K562 (cell line): ENCODE results near the gene LRRC71. TPM values are rescaled to one million over a fixed set of nuclear protein-coding genes. Genes with fewer than 3 reads are reported as not detected.

Experiments used
- ATAC-seq: fragments of 200-7000 bp; cut with Tn5 transposase; 3 replicates; pipeline ENCODE4 v1.9.1; 2020; ENCODE audit warnings: moderate library complexity
- BruUV-seq: library from RNA; stranded (reverse); fragments of 400-500 nt; replicated peaks from 2 replicates; lab custom pipeline; 2021; lab: Mats Ljungman, UMichigan
- CTCF ChIA-PET: fragments of 300-600 bp; formaldehyde crosslinking; extraction: SDS; loops from one replicate; lab custom pipeline; 2021; ENCODE audit warnings: low intra/inter-chr PET ratio; lab: Yijun Ruan, JAX
- POLR2A ChIA-PET: fragments of 300-600, 350-650 bp; sonication (Branson Sonifier 250); formaldehyde crosslinking; extraction: SDS; loops from one replicate; lab custom pipeline; 2021; ENCODE audit warnings: antibody characterized with exemption, inconsistent platforms; lab: Yijun Ruan, JAX
- DNase-seq, 4 experiments: peaks; one replicate each; pipeline versions ENCODE4 v3.0.0 to v3.0.0-alpha.2; 2011 to 2018; ENCODE audit warnings: low spot score in 3 of 4, mixed read lengths in 3 of 4; ENCODE audit errors: extremely low read depth in 1 of 4
- FAIRE-seq: peaks from 2 replicates; lab custom pipeline; 2011; peaks lifted over from hg19 to GRCh38; lab: Jason Lieb, UNC
- H2AFZ ChIP-seq: 2 replicates; pipeline ENCODE4 v1.6.0; 2011; ENCODE audit warnings: low read depth, low read length, control low read depth, inconsistent platforms
- H3K27ac ChIP-seq: fragments of 200-600 bp; 3 replicates; pipeline ENCODE4 v1.8.0; 2011; ENCODE audit warnings: low read depth, mild to moderate bottlenecking, control low read depth, inconsistent platforms, low read length, moderate library complexity, mixed read lengths; ENCODE audit errors: extremely low read depth
- H3K27me3 ChIP-seq, 2 experiments: fragments of 300-600 bp in 1 of 2; 2 replicates in 1 of 2; 3 replicates in 1 of 2; pipeline versions ENCODE4 v1.6.0 to v1.8.0; 2011; ENCODE audit warnings: inconsistent platforms in 2 of 2, low read length in 2 of 2, mild to moderate bottlenecking in 1 of 2, mixed read lengths in 1 of 2, moderate library complexity in 1 of 2; ENCODE audit not compliant: control insufficient read depth in 2 of 2, insufficient read depth in 2 of 2
- H3K36me3 ChIP-seq: fragments of 300-600 bp; 3 replicates; pipeline ENCODE4 v1.8.0; 2011; ENCODE audit warnings: mild to moderate bottlenecking, low read length, inconsistent platforms; ENCODE audit not compliant: control insufficient read depth, insufficient read depth
- H3K4me1 ChIP-seq, 2 experiments: fragments of 200-600 bp in 1 of 2; replicated peaks in 1 of 2; 2 replicates in 1 of 2; 3 replicates in 1 of 2; pipeline versions ENCODE4 v1.5.1 to v1.8.0; 2011; ENCODE audit warnings: inconsistent platforms in 2 of 2, low read length in 2 of 2, mild to moderate bottlenecking in 1 of 2, mixed read lengths in 1 of 2, moderate library complexity in 1 of 2; ENCODE audit not compliant: control insufficient read depth in 2 of 2, insufficient read depth in 2 of 2
- H3K4me2 ChIP-seq: 2 replicates; pipeline ENCODE4 v1.6.1; 2011; ENCODE audit warnings: low read length, control low read depth, inconsistent platforms, mixed read lengths; ENCODE audit not compliant: insufficient read depth
- H3K4me3 ChIP-seq: fragments of 200-600 bp; sonication (generic), shearing (Covaris generic); 2 replicates; pipeline ENCODE4 v1.5.1; 2016; ENCODE audit warnings: control low read depth, inconsistent platforms
- H3K79me2 ChIP-seq: fragments of 200-600 bp; 3 replicates; pipeline ENCODE4 v1.8.0; 2011; ENCODE audit warnings: low read length, inconsistent platforms; ENCODE audit not compliant: control insufficient read depth, insufficient read depth
- H3K9ac ChIP-seq, 2 experiments: 2 replicates each; pipeline versions ENCODE4 v1.6.0 to v1.6.1; 2011; ENCODE audit warnings: low read depth in 2 of 2, low read length in 2 of 2, control low read depth in 1 of 2, inconsistent platforms in 1 of 2, mild to moderate bottlenecking in 1 of 2, mixed read lengths in 1 of 2; ENCODE audit not compliant: insufficient read depth in 1 of 2
- H3K9me1 ChIP-seq: one replicate; pipeline ENCODE4 v1.6.0; 2011; ENCODE audit warnings: inconsistent platforms, mild to moderate bottlenecking, low read length, moderate library complexity; ENCODE audit not compliant: control insufficient read depth, insufficient read depth
- H3K9me3 ChIP-seq: replicated peaks from 2 replicates; pipeline ENCODE4 v1.5.1; 2011; ENCODE audit warnings: low read depth, low read length, inconsistent platforms; ENCODE audit not compliant: control insufficient read depth, insufficient read depth
- H4K20me1 ChIP-seq: replicated peaks from 2 replicates; pipeline ENCODE4 v1.6.1; 2011; ENCODE audit warnings: low read length, inconsistent platforms, mixed read lengths; ENCODE audit not compliant: control insufficient read depth, insufficient read depth
- BRD4 ChIP-seq: fragments of 200-600 bp; sonication (generic); IDR thresholded peaks from 2 replicates; pipeline ENCODE4 v1.6.1; 2017; ENCODE audit warnings: inconsistent platforms
- CBX5 ChIP-seq: IDR thresholded peaks from 2 replicates; pipeline ENCODE4 v1.6.1; 2014; ENCODE audit warnings: low read depth, borderline replicate concordance
- CC2D1A ChIP-seq: fragments of 450-650 bp; IDR thresholded peaks from 2 replicates; pipeline ENCODE4 v1.6.1; 2017; ENCODE audit warnings: mild to moderate bottlenecking
- ESRRB ChIP-seq: fragments of 250-450 bp; sonication (Bioruptor Pico); IDR thresholded peaks from 2 replicates; pipeline ENCODE4 v1.5.0; 2020; ENCODE audit warnings: mild to moderate bottlenecking, moderate library complexity, borderline replicate concordance
- FUS ChIP-seq: fragments of 200-400 bp; formaldehyde crosslinking; optimal IDR thresholded peaks from 2 replicates; pipeline ENCODE3; 2017; ENCODE audit warnings: low read depth, low read length
- GTF2A2 ChIP-seq: IDR thresholded peaks from 2 replicates; pipeline ENCODE4 v1.6.1; 2016; ENCODE audit warnings: mild to moderate bottlenecking, missing genetic modification characterization, missing compliant biosample characterization
- HDGF ChIP-seq: fragments of 450-650 bp; IDR thresholded peaks from 2 replicates; pipeline ENCODE4 v1.6.1; 2016
- HMG20B ChIP-seq: fragments of 250-450 bp; sonication (Bioruptor Pico); IDR thresholded peaks from 2 replicates; pipeline ENCODE4 v1.5.0; 2021; ENCODE audit warnings: mild to moderate bottlenecking
- MXI1 ChIP-seq: IDR thresholded peaks from 2 replicates; pipeline ENCODE4 v1.6.1; 2011; ENCODE audit warnings: low read depth, mild to moderate bottlenecking, improper control_type of control experiment, low read length
- PYGO2 ChIP-seq: fragments of 450-650 bp; IDR thresholded peaks from 2 replicates; pipeline ENCODE4 v1.6.1; 2016; ENCODE audit warnings: mild to moderate bottlenecking, missing genetic modification characterization, moderate library complexity, missing compliant biosample characterization
- RBFOX2 ChIP-seq: fragments of 200-400 bp; formaldehyde crosslinking; IDR thresholded peaks from 2 replicates; pipeline ENCODE4 v1.6.1; 2017; ENCODE audit warnings: low read depth, mild to moderate bottlenecking, low read length, moderate library complexity
- STAT5B ChIP-seq: fragments of 250-450 bp; sonication (Bioruptor Pico); IDR thresholded peaks from 2 replicates; pipeline ENCODE4 v1.8.0; 2021; ENCODE audit warnings: mild to moderate bottlenecking, inconsistent platforms
- ZNF146 ChIP-seq: IDR thresholded peaks from one replicate; pipeline ENCODE4 v1.6.1; 2018; ENCODE audit warnings: missing compliant biosample characterization; ENCODE audit not compliant: unreplicated experiment
- ZNF445 ChIP-seq: fragments of 250-450 bp; sonication (Bioruptor Pico); IDR thresholded peaks from 2 replicates; pipeline ENCODE4 v1.4.0; 2020; ENCODE audit warnings: low read depth, mild to moderate bottlenecking, moderate library complexity
- ZNF740 ChIP-seq, 3 experiments: fragments of 200-800 bp in 1 of 3; sonication (Bioruptor generic) in 1 of 3; sonication (generic) in 1 of 3; formaldehyde crosslinking in 1 of 3; IDR thresholded peaks; 2 replicates each; pipeline versions ENCODE4 v1.6.1 to v1.8.0; 2016 to 2022; ENCODE audit warnings: mild to moderate bottlenecking in 2 of 3, missing compliant biosample characterization in 2 of 3, missing genetic modification characterization in 2 of 3, missing genetic modification reagents in 1 of 3
- ZNF77 ChIP-seq: fragments of 250-450 bp; sonication (Bioruptor Pico); IDR thresholded peaks from 2 replicates; pipeline ENCODE4 v1.5.0; 2020
- WGBS: fragments of 100-300 bp; shearing (Covaris generic); methylation state at CpG from one replicate; pipeline ENCODE4 v1.1.6; 2016; ENCODE audit warnings: low coverage, mixed read lengths; ENCODE audit not compliant: insufficient coverage; ENCODE audit errors: missing lambda C conversion rate; 5-methylcytosine and 5-hydroxymethylcytosine counted together
- in situ Hi-C: fragments of 300-500 bp; cut with MboI; formaldehyde crosslinking; loops from 4 replicates; pipeline ENCODE4 v1.15.0; 2018; ENCODE audit warnings: inconsistent platforms, mixed read lengths
- intact Hi-C: fragments of 100-400 bp; cut with micrococcal nuclease; formaldehyde crosslinking; loops from 2 replicates; pipeline ENCODE4 v1.14.2; 2022
- polyA plus RNA-seq, 8 experiments: library from polyadenylated mRNA; depleted of rRNA in 4 of 8; stranded (reverse) in 5 of 8; unstranded in 3 of 8; fragments of >200 nt; fragmentation: Nextera tagmentation in 2 of 8; fragmentation: Illumina TruSeq in 1 of 8; extraction: Ambion mirVana in 2 of 8; extraction: Trizol in 1 of 8; gene quantifications; 2 replicates each; pipeline versions ENCODE4 v1.2.1 to v1.2.3, GENCODE V29; 2011 to 2014; ENCODE audit warnings: inconsistent platforms in 1 of 8, missing spikeins in 1 of 8
- total RNA-seq, 7 experiments: library from RNA; depleted of rRNA in 6 of 7; stranded (reverse); fragments of >200 nt in 6 of 7; fragmentation: Illumina TruSeq in 2 of 7; extraction: Trizol in 2 of 7; gene quantifications; 2 replicates each; pipeline versions ENCODE4 v1.2.1 to v1.2.3, GENCODE V29; 2011 to 2021; ENCODE audit warnings: low replicate concordance in 1 of 7
- TF ChIP-seq, protein P1 (sequence below): conservative IDR thresholded peaks from 2 replicates; pipeline ENCODE4 v1.6.1; 2011; ENCODE audit warnings: low read depth, mild to moderate bottlenecking, low read length; ENCODE audit not compliant: control insufficient read depth
- TF ChIP-seq, protein P2 (sequence below): sonication (generic); formaldehyde crosslinking; IDR thresholded peaks from 2 replicates; pipeline ENCODE4 v1.8.0; 2022; ENCODE audit warnings: mild to moderate bottlenecking, low read depth, missing genetic modification reagents
- TF ChIP-seq, protein P3 (sequence below): fragments of 250-450 bp; sonication (Bioruptor Pico); IDR thresholded peaks from 2 replicates; pipeline ENCODE4 v1.4.0; 2020; ENCODE audit warnings: mild to moderate bottlenecking, moderate library complexity

Gene LRRC71
- total and polyA plus RNA-seq, 9 of the 15 experiments (the other 6 are each of a cell fraction or from before 2014, with no cell fraction given), result 0.06 to 1.2 (median 0.51) TPM; not detected in 1

- TF ChIP-seq MXI1 (no peak), ZNF146 (CRISPR knock-in tag) (no peak), ZNF740 (CRISPR knock-in tag; IDR thresholded peaks at IDR 0.05) (no peak), ZNF740 (tag; IDR thresholded peaks at IDR 0.05) (no peak)
- TF ChIP-seq, protein P1, sequence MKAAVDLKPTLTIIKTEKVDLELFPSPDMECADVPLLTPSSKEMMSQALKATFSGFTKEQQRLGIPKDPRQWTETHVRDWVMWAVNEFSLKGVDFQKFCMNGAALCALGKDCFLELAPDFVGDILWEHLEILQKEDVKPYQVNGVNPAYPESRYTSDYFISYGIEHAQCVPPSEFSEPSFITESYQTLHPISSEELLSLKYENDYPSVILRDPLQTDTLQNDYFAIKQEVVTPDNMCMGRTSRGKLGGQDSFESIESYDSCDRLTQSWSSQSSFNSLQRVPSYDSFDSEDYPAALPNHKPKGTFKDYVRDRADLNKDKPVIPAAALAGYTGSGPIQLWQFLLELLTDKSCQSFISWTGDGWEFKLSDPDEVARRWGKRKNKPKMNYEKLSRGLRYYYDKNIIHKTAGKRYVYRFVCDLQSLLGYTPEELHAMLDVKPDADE, result no peak
Measured at GRCh38 chr1:156951371-156951770, 30.9 kb downstream of the LRRC71 start (continued).

- no peaks in the 10 kb centered on the region for H3K27me3 ChIP-seq
- no peak overlapping the region for H3K9ac ChIP-seq
- H3K79me2 ChIP-seq, result no peaks in the 10 kb centered on the region
- intact Hi-C loops, result no loop called here
- no peak overlapping the region for H3K27ac ChIP-seq
- ATAC-seq (no peak), FAIRE-seq (no peak), DNase-seq (no peak)
- in situ Hi-C loops, result loop anchor here (10.0 kb wide), 1 partner anchor 201 kb away; no protein-coding TSS in a partner anchor
- POLR2A ChIA-PET, result interaction anchor here (0.6 to 0.7 kb wide), 2 partner anchors 197 to 1997 kb away, joined by 3 read pairs; no protein-coding TSS in a partner anchor
- peaks cover 57% of the 10 kb centered on the region; the same call in 2 of the 3 replicates for H3K36me3 ChIP-seq
- H4K20me1 ChIP-seq, result no peaks in the 10 kb centered on the region
- peaks cover 12 to 22% of the 10 kb centered on the region in 2 experiments for H3K4me1 ChIP-seq
- no peaks in the 10 kb centered on the region for H3K9me3 ChIP-seq
- no TSS peak for BruUV-seq
- no peak overlapping the region for H2AFZ ChIP-seq
- no peaks in the 10 kb centered on the region for H3K9me1 ChIP-seq
- CTCF ChIA-PET, result no interaction called here
- no peak overlapping the region for H3K4me2 ChIP-seq
- WGBS, result 73% methylated on average over 2 of the region's 2 CpGs
- H3K4me3 ChIP-seq, result no peak overlapping the region
- TF ChIP-seq CC2D1A, result no peak
- no peak for TF ChIP-seq ZNF77 (CRISPR knock-in tag)
- TF ChIP-seq, protein P2, sequence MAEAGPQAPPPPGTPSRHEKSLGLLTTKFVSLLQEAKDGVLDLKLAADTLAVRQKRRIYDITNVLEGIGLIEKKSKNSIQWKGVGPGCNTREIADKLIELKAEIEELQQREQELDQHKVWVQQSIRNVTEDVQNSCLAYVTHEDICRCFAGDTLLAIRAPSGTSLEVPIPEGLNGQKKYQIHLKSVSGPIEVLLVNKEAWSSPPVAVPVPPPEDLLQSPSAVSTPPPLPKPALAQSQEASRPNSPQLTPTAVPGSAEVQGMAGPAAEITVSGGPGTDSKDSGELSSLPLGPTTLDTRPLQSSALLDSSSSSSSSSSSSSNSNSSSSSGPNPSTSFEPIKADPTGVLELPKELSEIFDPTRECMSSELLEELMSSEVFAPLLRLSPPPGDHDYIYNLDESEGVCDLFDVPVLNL (CRISPR knock-in tag), result no peak
- no peak for TF ChIP-seq STAT5B
- TF ChIP-seq BRD4, result no peak
- TF ChIP-seq PYGO2 (tag), result no peak
- no peak for TF ChIP-seq FUS
- TF ChIP-seq HMG20B (CRISPR knock-in tag), result no peak
- TF ChIP-seq RBFOX2, result no peak
- no peak for TF ChIP-seq HDGF
- TF ChIP-seq ZNF445 (CRISPR knock-in tag), result no peak
- TF ChIP-seq, protein P3, sequence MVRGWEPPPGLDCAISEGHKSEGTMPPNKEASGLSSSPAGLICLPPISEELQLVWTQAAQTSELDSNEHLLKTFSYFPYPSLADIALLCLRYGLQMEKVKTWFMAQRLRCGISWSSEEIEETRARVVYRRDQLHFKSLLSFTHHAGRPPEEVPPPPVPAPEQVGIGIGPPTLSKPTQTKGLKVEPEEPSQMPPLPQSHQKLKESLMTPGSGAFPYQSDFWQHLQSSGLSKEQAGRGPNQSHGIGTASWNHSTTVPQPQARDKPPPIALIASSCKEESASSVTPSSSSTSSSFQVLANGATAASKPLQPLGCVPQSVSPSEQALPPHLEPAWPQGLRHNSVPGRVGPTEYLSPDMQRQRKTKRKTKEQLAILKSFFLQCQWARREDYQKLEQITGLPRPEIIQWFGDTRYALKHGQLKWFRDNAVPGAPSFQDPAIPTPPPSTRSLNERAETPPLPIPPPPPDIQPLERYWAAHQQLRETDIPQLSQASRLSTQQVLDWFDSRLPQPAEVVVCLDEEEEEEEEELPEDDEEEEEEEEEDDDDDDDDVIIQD (CRISPR knock-in tag), result no peak
- TF ChIP-seq ESRRB (CRISPR knock-in tag), result no peak
- TF ChIP-seq GTF2A2 (tag), result no peak
- TF ChIP-seq CBX5, result no peak
Measured at GRCh38 chr1:156953571-156953970, 33.1 kb downstream of the LRRC71 start.
